CD4-positive, alpha-beta memory T cell (primary cell): ENCODE measurements around the gene PALLD. TPM values are rescaled to one million over a fixed set of nuclear protein-coding genes. Genes with fewer than 3 reads are reported as not detected.

ENCODE experiments used
- CTCF ChIA-PET: fragments of 350-600 bp; sonication (Branson Sonifier 250); formaldehyde crosslinking; loops from one replicate; lab custom pipeline; 2021; ENCODE audit warnings: inconsistent platforms; ENCODE audit not compliant: partially characterized antibody; lab: Charles Lee
- POLR2A ChIA-PET: fragments of 350-600 bp; sonication (Branson Sonifier 250); formaldehyde crosslinking; loops from one replicate; lab custom pipeline; 2021; ENCODE audit not compliant: partially characterized antibody; lab: Charles Lee
- DNase-seq, 5 donors: peaks; one replicate each; pipeline versions ENCODE4 v3.0.0 to v3.0.0-alpha.2; 2020 to 2022; ENCODE audit warnings: mixed read lengths in 1 of 5
- H3K27ac ChIP-seq: one replicate; pipeline ENCODE4 v1.7.0; 2013; ENCODE audit warnings: low read depth, low read length
- H3K27me3 ChIP-seq: 2 replicates; pipeline ENCODE4 v1.7.0; 2013; ENCODE audit warnings: mild to moderate bottlenecking, low read length, moderate library complexity; ENCODE audit not compliant: insufficient read depth
- H3K36me3 ChIP-seq: 2 replicates; pipeline ENCODE4 v1.7.0; 2013; ENCODE audit warnings: mild to moderate bottlenecking, low read length, moderate library complexity; ENCODE audit not compliant: insufficient read depth
- H3K4me1 ChIP-seq: 2 replicates; pipeline ENCODE4 v1.7.0; 2013; ENCODE audit warnings: mild to moderate bottlenecking, low read length, moderate library complexity; ENCODE audit not compliant: insufficient read depth
- H3K4me3 ChIP-seq, 2 donors: one replicate each; pipeline ENCODE4 v1.7.0; 2013; ENCODE audit warnings: low read length in 2 of 2, mild to moderate bottlenecking in 1 of 2
- H3K9me3 ChIP-seq, 2 donors: one replicate each; pipeline ENCODE4 v1.7.0; 2013; ENCODE audit warnings: low read length in 2 of 2, control low read depth in 1 of 2; ENCODE audit not compliant: control insufficient read depth in 1 of 2
- H3K27ac Mint-ChIP-seq, 7 donors: one replicate each; pipeline ENCODE4 v1.8.0; 2020 to 2021; ENCODE audit warnings: mixed read lengths in 7 of 7, mild to moderate bottlenecking in 6 of 7, inconsistent platforms in 3 of 7, moderate library complexity in 3 of 7
- H3K27me3 Mint-ChIP-seq, 2 donors: one replicate each; pipeline ENCODE4 v1.8.0; 2020 to 2021; ENCODE audit warnings: mixed read lengths in 2 of 2
- H3K36me3 Mint-ChIP-seq, 2 donors: one replicate each; pipeline ENCODE4 v1.8.0; 2020 to 2021; ENCODE audit warnings: mixed read lengths in 2 of 2, inconsistent platforms in 1 of 2, mild to moderate bottlenecking in 1 of 2
- H3K4me1 Mint-ChIP-seq, 4 donors: one replicate each; pipeline ENCODE4 v1.8.0; 2020 to 2021; ENCODE audit warnings: mixed read lengths in 4 of 4, mild to moderate bottlenecking in 1 of 4
- H3K4me3 Mint-ChIP-seq, 8 donors: one replicate each; pipeline ENCODE4 v1.8.0; 2020 to 2021; ENCODE audit warnings: mixed read lengths in 8 of 8, mild to moderate bottlenecking in 7 of 8, moderate library complexity in 6 of 8, inconsistent platforms in 3 of 8
- H3K9me3 Mint-ChIP-seq, 8 donors: one replicate each; pipeline ENCODE4 v1.8.0; 2020 to 2021; ENCODE audit warnings: mixed read lengths in 8 of 8, mild to moderate bottlenecking in 5 of 8, inconsistent platforms in 3 of 8, moderate library complexity in 1 of 8
- intact Hi-C: fragments of 100-400 bp; cut with micrococcal nuclease; formaldehyde crosslinking; loops from one replicate; pipeline ENCODE4 v1.15.1; 2023
- polyA plus RNA-seq, 2 donors: library from polyadenylated mRNA; unstranded; fragments of 300-500 nt; fragmentation: Illumina TruSeq; gene quantifications; one replicate each; pipeline ENCODE4 v1.2.3, GENCODE V29; 2021
- total RNA-seq, 2 experiments: library from RNA; stranded (reverse); gene quantifications; one replicate each; pipeline ENCODE4 v1.2.3, GENCODE V29; 2021

PALLD gene
- total and polyA plus RNA-seq, 4 experiments from 2014 or later = 0.55 to 1.4 (median 1.0) TPM; not detected in 1

DNA sequence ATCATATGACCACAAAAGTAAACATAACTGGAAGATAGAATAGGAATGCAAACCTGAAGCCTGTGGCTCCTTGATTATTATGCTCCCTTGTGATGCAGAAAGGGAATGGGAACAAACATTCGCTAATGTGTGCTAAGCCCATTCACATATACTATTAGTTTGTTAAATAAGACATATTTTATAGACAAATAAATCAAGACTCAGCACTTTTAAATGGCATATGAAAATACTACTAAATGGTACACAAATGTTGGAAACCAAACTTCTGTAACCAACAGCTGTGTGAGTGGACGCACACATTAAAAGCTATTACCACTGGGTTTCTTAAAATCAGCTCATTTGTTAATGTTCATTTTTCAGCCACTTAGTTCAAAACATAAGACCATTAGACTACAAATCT is 417.2 kb downstream of the PALLD start:
- intact Hi-C loops = no loop called here
- Mint-ChIP-seq H3K27me3 (no peaks in the 10 kb centered on the region), H3K9me3 (no peaks in the 10 kb centered on the region), H3K27ac (no peak overlapping the region), H3K4me3 (no peak overlapping the region), H3K36me3 (no peaks in the 10 kb centered on the region), H3K4me1 (no peaks in the 10 kb centered on the region)
- CTCF ChIA-PET = interaction anchor here (4.2 kb wide), 1 partner anchor 9 kb away, joined by 43 read pairs; no protein-coding TSS in a partner anchor
- Histone ChIP-seq H3K9me3 (no peaks in the 10 kb centered on the region), H3K4me3 (no peak overlapping the region), H3K36me3 (no peaks in the 10 kb centered on the region), H3K27me3 (no peaks in the 10 kb centered on the region), H3K27ac (no peak overlapping the region), H3K4me1 (no peaks in the 10 kb centered on the region)
- POLR2A ChIA-PET = no interaction called here
- no peak for DNase-seq

DNA sequence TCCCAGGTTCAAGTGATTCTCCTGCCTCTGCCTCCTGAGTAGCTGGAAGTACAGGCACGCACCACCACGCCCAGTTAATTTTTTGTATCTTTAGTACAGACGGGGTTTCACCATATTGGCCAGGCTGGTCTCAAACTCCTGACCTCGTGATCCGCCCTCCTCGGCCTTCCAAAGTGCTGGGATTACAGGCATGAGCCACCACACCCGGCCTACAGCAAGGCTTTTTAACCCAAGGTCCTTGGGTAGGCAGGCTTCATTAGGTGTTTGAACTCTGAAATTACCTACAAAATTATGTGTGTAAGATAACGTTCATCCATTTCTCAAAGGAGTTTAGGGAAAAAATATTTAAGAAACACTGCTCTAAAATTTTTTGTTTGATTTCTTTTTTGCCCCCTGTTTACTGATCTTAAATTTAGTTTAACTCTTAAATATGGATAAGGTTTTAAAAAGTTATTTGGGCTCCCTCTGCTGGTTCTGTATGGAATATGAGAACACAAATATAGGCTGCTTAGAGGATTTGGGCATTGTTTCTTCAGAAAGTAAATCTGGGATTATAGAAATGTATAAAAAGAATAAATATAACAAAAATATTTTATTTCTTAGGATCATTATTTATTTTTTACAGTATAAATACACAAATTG is 420.4 kb downstream of the PALLD start:
- Mint-ChIP-seq H3K9me3 (no peaks in the 10 kb centered on the region), H3K27me3 (no peaks in the 10 kb centered on the region), H3K27ac (no peak overlapping the region), H3K4me3 (no peak overlapping the region), H3K4me1 (no peaks in the 10 kb centered on the region), H3K36me3 (no peaks in the 10 kb centered on the region)
- ChIA-PET POLR2A (no interaction called here), CTCF (no interaction called here)
- H3K9me3 ChIP-seq = no peaks in the 10 kb centered on the region
- intact Hi-C loops = loop anchor here (5.0 kb wide), 1 partner anchor 405 kb away; no protein-coding TSS in a partner anchor
- no peak overlapping the region for H3K4me3 ChIP-seq
- H3K27ac ChIP-seq = no peak overlapping the region
- H3K27me3 ChIP-seq = no peaks in the 10 kb centered on the region
- H3K36me3 ChIP-seq = no peaks in the 10 kb centered on the region
- H3K4me1 ChIP-seq = no peaks in the 10 kb centered on the region
- peak in 1 of 5 donors; percentile 7 for DNase-seq

DNA sequence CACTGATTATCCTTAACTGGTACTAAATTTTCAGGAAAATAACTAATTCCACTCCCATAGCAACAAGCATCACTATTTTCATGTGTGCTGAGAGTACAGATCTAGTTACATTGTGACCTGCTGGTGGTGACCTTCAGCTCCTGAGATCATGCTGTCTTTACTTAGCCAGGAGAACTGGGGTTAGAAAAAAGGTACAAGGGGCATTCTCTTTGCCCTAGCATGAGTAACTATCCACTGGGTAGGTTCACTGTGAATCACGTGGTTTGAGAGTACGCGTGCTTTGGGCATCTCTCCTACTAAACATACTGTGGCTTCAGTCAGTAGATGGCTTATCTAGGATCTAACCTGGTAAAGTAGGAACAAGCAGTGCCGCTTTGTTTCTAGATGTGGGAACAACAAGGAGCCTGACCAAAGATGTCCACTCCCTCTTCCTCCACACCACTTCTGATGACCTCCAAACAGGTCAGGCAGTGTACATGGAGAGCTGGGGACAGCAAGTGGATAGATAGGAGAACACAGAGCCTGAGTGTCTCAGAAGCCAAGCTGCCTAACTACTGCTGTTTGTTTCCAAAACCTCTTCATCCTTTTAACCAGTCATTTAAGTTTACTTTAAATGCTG is 423.0 kb downstream of the PALLD start:
- no peaks in the 10 kb centered on the region for H3K36me3 ChIP-seq
- Mint-ChIP-seq H3K27ac (no peak overlapping the region), H3K9me3 (no peaks in the 10 kb centered on the region), H3K27me3 (no peaks in the 10 kb centered on the region), H3K4me3 (no peak overlapping the region), H3K36me3 (no peaks in the 10 kb centered on the region), H3K4me1 (peaks cover 0 to 3% (median 0%) of the 10 kb centered on the region in 4 donors)
- DNase-seq = no peak
- H3K4me3 ChIP-seq = no peak overlapping the region
- intact Hi-C loops = loop anchor here (5.0 kb wide), 1 partner anchor 408 kb away; no protein-coding TSS in a partner anchor
- POLR2A ChIA-PET = no interaction called here
- no peaks in the 10 kb centered on the region for H3K4me1 ChIP-seq
- CTCF ChIA-PET = interaction anchor here (1.4 to 2.4 kb wide), 4 partner anchors 10 to 646 kb away, joined by 4 to 6 read pairs (median 6); no protein-coding TSS in a partner anchor
- no peak overlapping the region for H3K27ac ChIP-seq
- no peaks in the 10 kb centered on the region for H3K9me3 ChIP-seq
- no peaks in the 10 kb centered on the region for H3K27me3 ChIP-seq

GRCh38 chr4:168920441-168921065 is 423.7 kb downstream of the PALLD start:
- no peaks in the 10 kb centered on the region for H3K36me3 Mint-ChIP-seq
- no peaks in the 10 kb centered on the region for H3K27me3 ChIP-seq
- H3K27ac Mint-ChIP-seq = no peak overlapping the region
- no peaks in the 10 kb centered on the region for H3K27me3 Mint-ChIP-seq
- no peaks in the 10 kb centered on the region for H3K36me3 ChIP-seq
- peaks cover 0 to 3% (median 0%) of the 10 kb centered on the region in 4 donors for H3K4me1 Mint-ChIP-seq
- ChIA-PET POLR2A (no interaction called here), CTCF (interaction anchor here (0.9 to 3.9 kb wide), 11 partner anchors 8 to 1129 kb away, joined by 3 to 43 read pairs (median 5); no protein-coding TSS in a partner anchor)
- H3K4me3 ChIP-seq = no peak overlapping the region
- H3K9me3 ChIP-seq = no peaks in the 10 kb centered on the region
- no peaks in the 10 kb centered on the region for H3K4me1 ChIP-seq
- H3K9me3 Mint-ChIP-seq = no peaks in the 10 kb centered on the region
- H3K27ac ChIP-seq = no peak overlapping the region
- DNase-seq = no peak
- H3K4me3 Mint-ChIP-seq = no peak overlapping the region
- intact Hi-C loops = no loop called here

- H3K27ac ChIP-seq = no peak overlapping the region
- H3K36me3 Mint-ChIP-seq = peaks cover 0 to 1% of the 10 kb centered on the region in 2 donors
- H3K4me3 ChIP-seq = no peak overlapping the region
- ChIA-PET POLR2A (no interaction called here), CTCF (interaction anchor here (0.6 to 3.9 kb wide), 33 partner anchors 9 to 1124 kb away, joined by 3 to 43 read pairs (median 3); partner anchors contain the start of gene CBR4)
- intact Hi-C loops = loop anchor here (1.0 kb wide), 4 partner anchors 87 to 643 kb away; partner anchors contain the start of gene CBR4
- no peaks in the 10 kb centered on the region for H3K9me3 ChIP-seq
- H3K4me1 ChIP-seq = no peaks in the 10 kb centered on the region
- H3K36me3 ChIP-seq = no peaks in the 10 kb centered on the region
- H3K27me3 Mint-ChIP-seq = no peaks in the 10 kb centered on the region
- peaks cover 0 to 3% (median 0%) of the 10 kb centered on the region in 4 donors for H3K4me1 Mint-ChIP-seq
- no peak overlapping the region for H3K4me3 Mint-ChIP-seq
- peak; percentile 42 to 53 (median 48) for DNase-seq
- H3K27me3 ChIP-seq = no peaks in the 10 kb centered on the region
- no peak overlapping the region for H3K27ac Mint-ChIP-seq
- no peaks in the 10 kb centered on the region for H3K9me3 Mint-ChIP-seq
Observed at GRCh38 chr4:168923526-168924194, 426.8 kb downstream of the PALLD start.

DNA sequence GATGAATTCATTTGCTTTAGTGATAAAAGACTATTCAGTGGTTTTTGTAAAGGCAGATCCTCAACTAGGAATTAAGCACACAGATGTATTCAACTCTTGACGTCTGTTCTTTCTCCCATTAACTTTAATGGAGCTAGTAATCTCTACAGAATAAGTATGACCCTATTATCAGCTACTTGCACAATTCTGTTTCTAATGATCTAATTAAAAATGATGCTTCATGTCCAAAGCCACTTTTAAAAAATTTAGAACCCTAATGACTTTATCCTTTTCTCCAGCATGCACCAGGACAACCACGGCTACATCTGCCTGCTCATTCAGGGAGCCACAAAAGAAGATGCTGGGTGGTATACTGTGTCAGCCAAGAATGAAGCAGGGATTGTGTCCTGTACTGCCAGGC is 427.8 kb downstream of the PALLD start:
- no peak overlapping the region for H3K27ac ChIP-seq
- H3K27me3 ChIP-seq = no peaks in the 10 kb centered on the region
- ChIA-PET CTCF (interaction anchor here (0.9 to 3.9 kb wide), 20 partner anchors 8 to 643 kb away, joined by 3 to 43 read pairs (median 6); partner anchors contain the start of gene CBR4), POLR2A (interaction anchor here (0.6 kb wide), 1 partner anchor 143 kb away, joined by 3 read pairs; no protein-coding TSS in a partner anchor)
- no peak overlapping the region for H3K4me3 Mint-ChIP-seq
- H3K27ac Mint-ChIP-seq = no peak overlapping the region
- H3K36me3 Mint-ChIP-seq = peaks cover 0 to 3% of the 10 kb centered on the region in 2 donors
- peaks cover 0 to 3% (median 0%) of the 10 kb centered on the region in 4 donors for H3K4me1 Mint-ChIP-seq
- no peaks in the 10 kb centered on the region for H3K27me3 Mint-ChIP-seq
- no peaks in the 10 kb centered on the region for H3K36me3 ChIP-seq
- DNase-seq = no peak
- H3K4me1 ChIP-seq = no peaks in the 10 kb centered on the region
- H3K9me3 ChIP-seq = no peaks in the 10 kb centered on the region
- H3K4me3 ChIP-seq = no peak overlapping the region
- H3K9me3 Mint-ChIP-seq = no peaks in the 10 kb centered on the region
- intact Hi-C loops = no loop called here
